OCI-LY1 (cell line): Measurements from ENCODE around the gene IRAK3.

Source experiments
- CTCF ChIP-seq: fragments of 200-600 bp; sonication (generic), shearing (Covaris generic); IDR thresholded peaks from 2 replicates; pipeline ENCODE4 v1.5.1; 2017; ENCODE audit warnings: mild to moderate bottlenecking, antibody characterized with exemption, low read length, moderate library complexity, mixed read lengths
- EZH2 ChIP-seq: fragments of 200-600 bp; sonication (generic), shearing (Covaris generic); IDR thresholded peaks from 2 replicates; pipeline ENCODE4 v1.8.0; 2017; ENCODE audit warnings: borderline replicate concordance, mixed run types, mild to moderate bottlenecking, antibody characterized with exemption, low read length, moderate library complexity, mixed read lengths

DNA sequence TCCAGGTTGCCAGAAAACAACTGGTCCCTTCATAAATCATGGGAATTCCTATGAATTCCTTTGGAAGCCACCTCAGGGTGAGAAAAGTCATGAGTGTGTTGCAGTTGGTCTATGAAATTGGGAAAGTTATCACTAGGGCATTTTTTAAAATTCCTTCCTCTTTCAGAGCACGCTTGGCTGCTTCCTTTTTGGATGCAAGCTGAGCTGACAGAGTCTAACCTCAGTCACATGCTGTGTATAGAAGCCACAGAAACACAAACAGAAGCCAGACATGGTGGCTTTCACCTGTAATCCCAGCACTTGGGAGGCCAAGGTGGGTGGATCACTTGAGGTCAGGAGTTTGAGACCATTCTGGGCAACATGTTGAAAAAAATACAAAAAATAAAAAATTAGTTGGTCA lies 91.5 kb downstream of the IRAK3 start:
- TF ChIP-seq CTCF: no peak
- TF ChIP-seq EZH2: no peak
